Type B pancreatic cell (in vitro differentiated cells): ENCODE results near the gene AMDHD1. TPM values are rescaled to one million over a fixed set of nuclear protein-coding genes. Genes with fewer than 3 reads are reported as not detected.
"Not testable (repeated sequence)": the region's sequence is repeated elsewhere in the genome, so short reads cannot be mapped to it uniquely, and the experiment has no call there.

Experiments
- DNase-seq: peaks from one replicate; pipeline ENCODE4 v3.0.0; 2021; ENCODE audit warnings: mixed read lengths; ENCODE audit not compliant: unreplicated experiment; ENCODE audit errors: extremely low spot score
- H3K27ac Mint-ChIP-seq: 2 replicates; pipeline ENCODE4 v1.8.0; 2021; ENCODE audit warnings: mild to moderate bottlenecking, mixed read lengths
- H3K27me3 Mint-ChIP-seq: 2 replicates; pipeline ENCODE4 v1.8.0; 2021; ENCODE audit warnings: mixed read lengths
- H3K36me3 Mint-ChIP-seq: 2 replicates; pipeline ENCODE4 v1.8.0; 2021; ENCODE audit warnings: mixed read lengths
- H3K4me1 Mint-ChIP-seq: one replicate; pipeline ENCODE4 v1.8.0; 2021; ENCODE audit warnings: mixed read lengths; ENCODE audit not compliant: unreplicated experiment
- H3K4me3 Mint-ChIP-seq: 2 replicates; pipeline ENCODE4 v1.8.0; 2021; ENCODE audit warnings: mild to moderate bottlenecking, mixed read lengths
- H3K9me3 Mint-ChIP-seq: 2 replicates; pipeline ENCODE4 v1.8.0; 2021; ENCODE audit warnings: mixed read lengths
- total RNA-seq: library from RNA; stranded (reverse); gene quantifications from 2 replicates; pipeline ENCODE4 v1.2.1, GENCODE V29; 2021; ENCODE audit warnings: low replicate concordance
- TF ChIP-seq, protein P1 (sequence below): fragments of 200-600 bp; sonication (generic); conservative IDR thresholded peaks from 2 replicates; pipeline ENCODE4 v1.5.0; 2021; ENCODE audit warnings: antibody characterized with exemption, mild to moderate bottlenecking

The AMDHD1 gene
- total RNA-seq, 1 donor from 2014 or later, result 1.0 TPM

DNA sequence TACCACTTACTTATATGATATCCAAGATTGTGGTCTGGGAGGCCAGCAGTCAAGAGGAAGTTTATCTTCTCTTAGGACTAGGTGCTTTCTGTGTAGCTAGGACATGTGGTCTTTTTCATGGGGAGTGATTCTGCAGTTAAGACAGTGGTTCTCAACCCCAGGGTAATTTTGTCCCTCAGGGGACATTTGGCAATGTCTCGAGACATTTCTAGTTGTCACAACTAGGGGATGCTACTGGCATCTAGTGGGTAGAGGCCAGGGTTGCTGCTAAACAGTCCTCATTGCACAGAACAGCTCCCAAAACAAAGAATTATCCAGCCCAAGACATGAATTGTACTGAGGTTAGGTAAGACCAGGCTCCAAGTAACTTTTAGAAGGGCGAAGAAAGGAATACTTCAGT lies 20.0 kb downstream of the AMDHD1 start:
- DNase-seq, result no peak
- Mint-ChIP-seq H3K27me3 (peaks cover 3% of the 10 kb centered on the region), H3K4me3 (no peak overlapping the region), H3K4me1 (peaks cover 4% of the 10 kb centered on the region), H3K9me3 (no peaks in the 10 kb centered on the region), H3K36me3 (no peaks in the 10 kb centered on the region), H3K27ac (no peak overlapping the region)
- TF ChIP-seq, protein P1, sequence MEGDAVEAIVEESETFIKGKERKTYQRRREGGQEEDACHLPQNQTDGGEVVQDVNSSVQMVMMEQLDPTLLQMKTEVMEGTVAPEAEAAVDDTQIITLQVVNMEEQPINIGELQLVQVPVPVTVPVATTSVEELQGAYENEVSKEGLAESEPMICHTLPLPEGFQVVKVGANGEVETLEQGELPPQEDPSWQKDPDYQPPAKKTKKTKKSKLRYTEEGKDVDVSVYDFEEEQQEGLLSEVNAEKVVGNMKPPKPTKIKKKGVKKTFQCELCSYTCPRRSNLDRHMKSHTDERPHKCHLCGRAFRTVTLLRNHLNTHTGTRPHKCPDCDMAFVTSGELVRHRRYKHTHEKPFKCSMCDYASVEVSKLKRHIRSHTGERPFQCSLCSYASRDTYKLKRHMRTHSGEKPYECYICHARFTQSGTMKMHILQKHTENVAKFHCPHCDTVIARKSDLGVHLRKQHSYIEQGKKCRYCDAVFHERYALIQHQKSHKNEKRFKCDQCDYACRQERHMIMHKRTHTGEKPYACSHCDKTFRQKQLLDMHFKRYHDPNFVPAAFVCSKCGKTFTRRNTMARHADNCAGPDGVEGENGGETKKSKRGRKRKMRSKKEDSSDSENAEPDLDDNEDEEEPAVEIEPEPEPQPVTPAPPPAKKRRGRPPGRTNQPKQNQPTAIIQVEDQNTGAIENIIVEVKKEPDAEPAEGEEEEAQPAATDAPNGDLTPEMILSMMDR, result peak; percentile 45

DNA sequence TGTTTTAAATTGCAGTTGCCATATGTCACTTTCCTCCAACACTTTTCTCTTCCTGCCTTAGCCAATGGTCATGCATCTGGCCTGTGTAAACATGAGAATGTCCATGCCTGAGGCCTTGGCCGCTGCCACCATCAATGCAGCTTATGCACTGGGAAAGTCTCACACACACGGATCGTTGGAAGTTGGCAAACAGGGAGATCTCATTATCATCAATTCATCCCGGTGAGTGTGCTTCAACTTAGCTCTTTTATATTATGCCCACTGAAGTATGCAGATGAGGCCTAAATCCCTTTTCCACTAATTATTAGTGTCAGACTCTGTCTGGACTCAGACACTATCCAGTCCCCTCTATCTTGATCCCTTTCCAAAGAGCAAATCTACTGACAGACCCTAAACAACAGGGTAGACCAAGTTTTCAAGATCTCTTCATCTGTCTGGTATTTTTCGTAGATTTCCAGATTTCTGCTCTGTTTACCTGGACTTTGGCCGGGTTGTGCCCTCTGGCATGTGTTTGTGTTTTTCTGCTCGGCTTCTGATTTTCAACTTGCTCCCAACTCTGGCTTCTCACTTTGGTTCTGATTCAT lies 23.2 kb downstream of the AMDHD1 start:
- H3K36me3 Mint-ChIP-seq, result no peaks in the 10 kb centered on the region
- H3K4me1 Mint-ChIP-seq, result peaks cover 4% of the 10 kb centered on the region
- H3K27ac Mint-ChIP-seq, result no peak overlapping the region
- H3K4me3 Mint-ChIP-seq, result no peak overlapping the region
- DNase-seq, result no peak
- TF ChIP-seq, protein P1, result no peak
- no peaks in the 10 kb centered on the region for H3K27me3 Mint-ChIP-seq
- no peaks in the 10 kb centered on the region for H3K9me3 Mint-ChIP-seq

DNA sequence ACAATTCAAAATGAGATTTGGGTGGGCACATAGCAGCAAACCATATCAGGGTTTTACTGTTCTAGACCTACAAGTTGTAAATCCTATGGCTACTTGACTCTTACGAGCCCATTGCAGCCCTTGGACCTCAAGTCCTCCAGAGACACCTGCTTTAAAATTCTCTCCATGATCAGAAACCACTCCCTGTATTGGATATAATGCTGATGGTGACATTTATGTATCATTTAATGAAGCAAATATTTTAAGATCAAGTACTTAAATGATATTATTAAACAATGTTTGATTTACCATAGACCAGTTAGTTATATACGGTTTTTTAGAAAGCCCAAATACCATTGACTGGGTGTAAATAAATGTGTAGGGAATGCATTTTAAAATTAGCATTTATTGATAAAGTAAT lies 24.2 kb downstream of the AMDHD1 start:
- H3K27ac Mint-ChIP-seq, result no peak overlapping the region
- H3K9me3 Mint-ChIP-seq, result no peaks in the 10 kb centered on the region
- no peaks in the 10 kb centered on the region for H3K36me3 Mint-ChIP-seq
- no peaks in the 10 kb centered on the region for H3K27me3 Mint-ChIP-seq
- no peak overlapping the region for H3K4me3 Mint-ChIP-seq
- peaks cover 5% of the 10 kb centered on the region for H3K4me1 Mint-ChIP-seq
- TF ChIP-seq, protein P1, result no peak
- no peak for DNase-seq

DNA sequence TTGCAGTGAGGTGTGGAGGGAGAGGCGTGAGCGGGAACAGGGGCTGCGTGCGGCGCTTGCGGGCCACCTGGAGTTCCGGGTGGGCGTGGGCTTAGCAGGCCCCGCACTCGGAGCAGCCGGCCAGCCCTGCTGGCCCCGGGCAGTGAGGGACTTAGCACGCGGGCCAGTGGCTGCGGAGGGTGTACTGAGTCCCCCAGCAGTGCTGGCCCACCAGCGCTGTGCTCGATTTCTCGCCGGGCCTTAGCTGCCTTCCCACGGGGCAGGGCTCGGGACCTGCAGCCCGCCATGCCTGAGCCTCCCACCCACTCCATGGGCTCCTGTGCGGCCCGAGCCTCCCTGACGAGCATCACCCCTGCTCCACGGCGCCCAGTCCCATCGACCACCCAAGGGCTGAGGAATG lies 26.0 kb downstream of the AMDHD1 start:
- H3K4me1 Mint-ChIP-seq, result peaks cover 19% of the 10 kb centered on the region
- H3K4me3 Mint-ChIP-seq, H3K9me3 Mint-ChIP-seq, H3K27ac Mint-ChIP-seq, DNase-seq, H3K36me3 Mint-ChIP-seq, H3K27me3 Mint-ChIP-seq: not testable (repeated sequence)

DNA sequence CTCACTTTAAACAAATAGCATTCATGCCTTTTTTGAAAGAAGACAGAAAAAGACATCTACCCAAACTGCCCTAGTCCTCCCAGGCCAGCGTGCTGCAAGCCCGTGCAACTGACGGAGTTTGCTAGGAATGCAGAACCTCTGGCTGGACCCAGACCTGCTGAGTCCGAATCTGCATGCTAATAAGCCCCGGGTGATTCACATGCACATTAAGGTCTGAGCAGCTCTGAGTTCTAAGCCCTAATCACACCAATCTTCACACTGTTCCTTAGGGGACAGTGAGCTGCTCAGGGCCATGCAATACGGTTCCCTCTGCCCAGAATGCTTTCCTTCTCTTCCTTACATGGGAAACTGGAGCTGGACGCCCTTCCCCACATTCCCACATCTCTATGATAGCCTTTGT lies 27.8 kb downstream of the AMDHD1 start:
- no peak overlapping the region for H3K27ac Mint-ChIP-seq
- H3K36me3 Mint-ChIP-seq, result peaks cover 4% of the 10 kb centered on the region
- TF ChIP-seq, protein P1, result no peak
- H3K27me3 Mint-ChIP-seq, result no peaks in the 10 kb centered on the region
- H3K4me1 Mint-ChIP-seq, result peaks cover 22% of the 10 kb centered on the region
- H3K4me3 Mint-ChIP-seq, result no peak overlapping the region
- DNase-seq, result no peak
- no peaks in the 10 kb centered on the region for H3K9me3 Mint-ChIP-seq

DNA sequence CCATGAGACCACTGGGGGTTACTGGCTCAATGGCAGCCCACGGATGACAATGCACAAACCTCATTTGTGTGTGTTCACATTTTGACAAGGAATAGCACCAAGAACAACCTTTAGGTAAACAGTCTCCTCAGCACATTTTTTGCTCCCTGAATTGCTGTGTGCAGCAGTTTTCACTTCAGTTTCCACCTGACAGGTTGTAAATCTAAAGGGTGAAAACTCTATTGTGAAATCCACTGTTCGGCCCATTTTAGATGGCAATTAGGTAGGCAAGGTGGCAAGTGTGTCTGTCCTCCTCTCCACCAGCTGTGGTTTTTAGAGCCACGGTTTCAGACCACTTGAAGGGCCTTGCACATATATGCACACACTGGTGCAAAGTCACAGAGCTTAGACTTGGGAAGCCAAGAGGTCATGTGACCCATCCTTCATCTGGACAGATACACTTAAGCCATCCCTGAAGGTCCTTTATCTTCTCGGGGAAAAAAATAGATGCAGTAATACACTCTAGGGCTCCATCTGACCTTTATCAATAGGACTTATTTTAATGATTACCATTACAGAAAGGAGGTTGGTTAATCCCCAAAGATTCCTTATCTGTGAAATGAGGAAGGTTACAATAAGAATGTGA lies 29.8 kb downstream of the AMDHD1 start:
- DNase-seq, result no peak
- H3K4me1 Mint-ChIP-seq, result peaks cover 18% of the 10 kb centered on the region
- TF ChIP-seq, protein P1, result no peak
- no peaks in the 10 kb centered on the region for H3K27me3 Mint-ChIP-seq
- peak overlapping the region; percentile 68 for H3K27ac Mint-ChIP-seq
- peak overlapping the region; percentile 22 for H3K4me3 Mint-ChIP-seq
- peaks cover 4% of the 10 kb centered on the region for H3K36me3 Mint-ChIP-seq
- H3K9me3 Mint-ChIP-seq, result no peaks in the 10 kb centered on the region
